SK-N-SH treated with all-trans-retinoic acid at 6 μM for 48 hours (cell line): ENCODE results near the gene AP3B1.

ENCODE experiments used
- ATAC-seq: fragments of 200-7000 bp; cut with Tn5 transposase; 3 replicates; pipeline ENCODE4 v1.9.1; 2020; ENCODE audit warnings: mild to moderate bottlenecking, moderate library complexity
- ARNTL ChIP-seq: fragments of 450-650 bp; formaldehyde crosslinking; IDR thresholded peaks from 2 replicates; pipeline ENCODE4 v1.5.0; 2020; ENCODE audit warnings: low read depth, mild to moderate bottlenecking, moderate library complexity, borderline replicate concordance
- BACH2 ChIP-seq: fragments of 250-450 bp; sonication (Bioruptor Pico); IDR thresholded peaks from 2 replicates; pipeline ENCODE4 v1.9.0; 2021; ENCODE audit warnings: mild to moderate bottlenecking, borderline replicate concordance
- CREB5 ChIP-seq: fragments of 250-450 bp; sonication (Bioruptor Pico); IDR thresholded peaks from 2 replicates; pipeline ENCODE4 v1.5.1; 2020; ENCODE audit warnings: low read depth, mild to moderate bottlenecking, moderate library complexity
- CSDC2 ChIP-seq: fragments of 250-450 bp; sonication (Bioruptor Pico); IDR thresholded peaks from 2 replicates; pipeline ENCODE4 v1.5.0; 2020; ENCODE audit warnings: mild to moderate bottlenecking, moderate library complexity
- CSRNP3 ChIP-seq: fragments of 250-450 bp; sonication (Bioruptor Pico); IDR thresholded peaks from 2 replicates; pipeline ENCODE4 v1.5.1; 2021; ENCODE audit warnings: mild to moderate bottlenecking, moderate library complexity
- ESRRG ChIP-seq: fragments of 250-450 bp; sonication (Bioruptor Pico); IDR thresholded peaks from 2 replicates; pipeline ENCODE4 v1.6.1; 2021; ENCODE audit warnings: mild to moderate bottlenecking
- GLIS3 ChIP-seq: fragments of 250-450 bp; sonication (Bioruptor Pico); IDR thresholded peaks from 2 replicates; pipeline ENCODE4 v1.5.0; 2020; ENCODE audit warnings: mild to moderate bottlenecking, moderate library complexity
- PPARA ChIP-seq: fragments of 250-450 bp; sonication (Bioruptor Pico); IDR thresholded peaks from 2 replicates; pipeline ENCODE4 v1.5.0; 2020; ENCODE audit warnings: mild to moderate bottlenecking, borderline replicate concordance
- RARB ChIP-seq: fragments of 250-450 bp; sonication (Bioruptor Pico); IDR thresholded peaks from 2 replicates; pipeline ENCODE4 v1.8.0; 2021; ENCODE audit warnings: mild to moderate bottlenecking, moderate library complexity
- SNAI2 ChIP-seq: fragments of 250-450 bp; sonication (Bioruptor Pico); IDR thresholded peaks from 2 replicates; pipeline ENCODE4 v1.5.0; 2020; ENCODE audit warnings: mild to moderate bottlenecking, moderate library complexity
- TCF4 ChIP-seq: fragments of 250-450 bp; sonication (Bioruptor Pico); IDR thresholded peaks from 2 replicates; pipeline ENCODE4 v1.8.0; 2021; ENCODE audit warnings: mild to moderate bottlenecking, moderate library complexity, borderline replicate concordance
- TOX ChIP-seq: fragments of 250-450 bp; sonication (Bioruptor Pico); IDR thresholded peaks from 2 replicates; pipeline ENCODE4 v1.8.0; 2021; ENCODE audit warnings: mild to moderate bottlenecking, moderate library complexity, borderline replicate concordance
- ZC3H10 ChIP-seq: fragments of 250-450 bp; sonication (Bioruptor Pico); IDR thresholded peaks from 2 replicates; pipeline ENCODE4 v1.5.1; 2021; ENCODE audit warnings: mild to moderate bottlenecking, moderate library complexity
- ZFP3 ChIP-seq: fragments of 250-450 bp; sonication (Bioruptor Pico); IDR thresholded peaks from 2 replicates; pipeline ENCODE4 v1.5.0; 2020; ENCODE audit warnings: mild to moderate bottlenecking, moderate library complexity
- ZFP30 ChIP-seq: fragments of 450-650 bp; formaldehyde crosslinking; IDR thresholded peaks from 2 replicates; pipeline ENCODE4 v1.5.0; 2022; ENCODE audit warnings: mild to moderate bottlenecking, moderate library complexity
- ZNF565 ChIP-seq: fragments of 450-650 bp; formaldehyde crosslinking; conservative IDR thresholded peaks from 2 replicates; pipeline ENCODE4 v1.5.0; 2020; ENCODE audit warnings: low read depth, mild to moderate bottlenecking, moderate library complexity
- ZNF70 ChIP-seq: fragments of 450-650 bp; formaldehyde crosslinking; IDR thresholded peaks from 2 replicates; pipeline ENCODE4 v1.5.0; 2020; ENCODE audit warnings: mild to moderate bottlenecking, moderate library complexity
- ZNF8 ChIP-seq: fragments of 450-650 bp; formaldehyde crosslinking; IDR thresholded peaks from 2 replicates; pipeline ENCODE4 v1.5.0; 2020; ENCODE audit warnings: mild to moderate bottlenecking, moderate library complexity
- TF ChIP-seq, protein P1 (sequence below): fragments of 250-450 bp; sonication (Bioruptor Pico); IDR thresholded peaks from 2 replicates; pipeline ENCODE4 v1.8.0; 2021; ENCODE audit warnings: low read depth, mild to moderate bottlenecking, moderate library complexity, borderline replicate concordance
- TF ChIP-seq, protein P2 (sequence below): fragments of 250-450 bp; sonication (Bioruptor Pico); IDR thresholded peaks from 2 replicates; pipeline ENCODE4 v1.8.0; 2020; ENCODE audit warnings: mild to moderate bottlenecking, moderate library complexity, borderline replicate concordance
- TF ChIP-seq, protein P3 (sequence below): fragments of 250-450 bp; sonication (Bioruptor Pico); IDR thresholded peaks from 2 replicates; pipeline ENCODE4 v1.5.0; 2020; ENCODE audit warnings: mild to moderate bottlenecking, moderate library complexity

The AP3B1 gene

GRCh38 chr5:77999399-77999798 is 295.1 kb downstream of the AP3B1 start:
- no peak for ATAC-seq
- no peak for TF ChIP-seq PPARA
- TF ChIP-seq CSDC2 (CRISPR knock-in tag): no peak
- no peak for TF ChIP-seq ZNF8
- TF ChIP-seq CSRNP3 (CRISPR knock-in tag): no peak
- no peak for TF ChIP-seq ZC3H10 (CRISPR knock-in tag)
- TF ChIP-seq ZFP30: no peak
- TF ChIP-seq ESRRG (CRISPR knock-in tag): no peak
- TF ChIP-seq, protein P1, sequence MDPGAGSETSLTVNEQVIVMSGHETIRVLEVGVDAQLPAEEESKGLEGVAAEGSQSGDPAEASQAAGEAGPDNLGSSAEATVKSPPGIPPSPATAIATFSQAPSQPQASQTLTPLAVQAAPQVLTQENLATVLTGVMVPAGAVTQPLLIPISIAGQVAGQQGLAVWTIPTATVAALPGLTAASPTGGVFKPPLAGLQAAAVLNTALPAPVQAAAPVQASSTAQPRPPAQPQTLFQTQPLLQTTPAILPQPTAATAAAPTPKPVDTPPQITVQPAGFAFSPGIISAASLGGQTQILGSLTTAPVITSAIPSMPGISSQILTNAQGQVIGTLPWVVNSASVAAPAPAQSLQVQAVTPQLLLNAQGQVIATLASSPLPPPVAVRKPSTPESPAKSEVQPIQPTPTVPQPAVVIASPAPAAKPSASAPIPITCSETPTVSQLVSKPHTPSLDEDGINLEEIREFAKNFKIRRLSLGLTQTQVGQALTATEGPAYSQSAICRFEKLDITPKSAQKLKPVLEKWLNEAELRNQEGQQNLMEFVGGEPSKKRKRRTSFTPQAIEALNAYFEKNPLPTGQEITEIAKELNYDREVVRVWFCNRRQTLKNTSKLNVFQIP (CRISPR knock-in tag): no peak
- TF ChIP-seq GLIS3: no peak
- TF ChIP-seq, protein P2, sequence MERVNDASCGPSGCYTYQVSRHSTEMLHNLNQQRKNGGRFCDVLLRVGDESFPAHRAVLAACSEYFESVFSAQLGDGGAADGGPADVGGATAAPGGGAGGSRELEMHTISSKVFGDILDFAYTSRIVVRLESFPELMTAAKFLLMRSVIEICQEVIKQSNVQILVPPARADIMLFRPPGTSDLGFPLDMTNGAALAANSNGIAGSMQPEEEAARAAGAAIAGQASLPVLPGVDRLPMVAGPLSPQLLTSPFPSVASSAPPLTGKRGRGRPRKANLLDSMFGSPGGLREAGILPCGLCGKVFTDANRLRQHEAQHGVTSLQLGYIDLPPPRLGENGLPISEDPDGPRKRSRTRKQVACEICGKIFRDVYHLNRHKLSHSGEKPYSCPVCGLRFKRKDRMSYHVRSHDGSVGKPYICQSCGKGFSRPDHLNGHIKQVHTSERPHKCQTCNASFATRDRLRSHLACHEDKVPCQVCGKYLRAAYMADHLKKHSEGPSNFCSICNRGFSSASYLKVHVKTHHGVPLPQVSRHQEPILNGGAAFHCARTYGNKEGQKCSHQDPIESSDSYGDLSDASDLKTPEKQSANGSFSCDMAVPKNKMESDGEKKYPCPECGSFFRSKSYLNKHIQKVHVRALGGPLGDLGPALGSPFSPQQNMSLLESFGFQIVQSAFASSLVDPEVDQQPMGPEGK (CRISPR knock-in tag): no peak
- TF ChIP-seq SNAI2 (CRISPR knock-in tag): no peak
- TF ChIP-seq, all 23 proteins: peak for 0

- TF ChIP-seq, protein P3, sequence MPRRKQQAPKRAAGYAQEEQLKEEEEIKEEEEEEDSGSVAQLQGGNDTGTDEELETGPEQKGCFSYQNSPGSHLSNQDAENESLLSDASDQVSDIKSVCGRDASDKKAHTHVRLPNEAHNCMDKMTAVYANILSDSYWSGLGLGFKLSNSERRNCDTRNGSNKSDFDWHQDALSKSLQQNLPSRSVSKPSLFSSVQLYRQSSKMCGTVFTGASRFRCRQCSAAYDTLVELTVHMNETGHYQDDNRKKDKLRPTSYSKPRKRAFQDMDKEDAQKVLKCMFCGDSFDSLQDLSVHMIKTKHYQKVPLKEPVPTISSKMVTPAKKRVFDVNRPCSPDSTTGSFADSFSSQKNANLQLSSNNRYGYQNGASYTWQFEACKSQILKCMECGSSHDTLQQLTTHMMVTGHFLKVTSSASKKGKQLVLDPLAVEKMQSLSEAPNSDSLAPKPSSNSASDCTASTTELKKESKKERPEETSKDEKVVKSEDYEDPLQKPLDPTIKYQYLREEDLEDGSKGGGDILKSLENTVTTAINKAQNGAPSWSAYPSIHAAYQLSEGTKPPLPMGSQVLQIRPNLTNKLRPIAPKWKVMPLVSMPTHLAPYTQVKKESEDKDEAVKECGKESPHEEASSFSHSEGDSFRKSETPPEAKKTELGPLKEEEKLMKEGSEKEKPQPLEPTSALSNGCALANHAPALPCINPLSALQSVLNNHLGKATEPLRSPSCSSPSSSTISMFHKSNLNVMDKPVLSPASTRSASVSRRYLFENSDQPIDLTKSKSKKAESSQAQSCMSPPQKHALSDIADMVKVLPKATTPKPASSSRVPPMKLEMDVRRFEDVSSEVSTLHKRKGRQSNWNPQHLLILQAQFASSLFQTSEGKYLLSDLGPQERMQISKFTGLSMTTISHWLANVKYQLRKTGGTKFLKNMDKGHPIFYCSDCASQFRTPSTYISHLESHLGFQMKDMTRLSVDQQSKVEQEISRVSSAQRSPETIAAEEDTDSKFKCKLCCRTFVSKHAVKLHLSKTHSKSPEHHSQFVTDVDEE (CRISPR knock-in tag): no peak
- no peak for TF ChIP-seq ZC3H10 (CRISPR knock-in tag)
- TF ChIP-seq, protein P1 (CRISPR knock-in tag): no peak
- TF ChIP-seq TOX: no peak
- TF ChIP-seq, protein P2 (CRISPR knock-in tag): no peak
- no peak for TF ChIP-seq ESRRG (CRISPR knock-in tag)
- TF ChIP-seq RARB (CRISPR knock-in tag): no peak
- TF ChIP-seq ZNF565 (CRISPR knock-in tag): no peak
- no peak for TF ChIP-seq PPARA
- no peak for TF ChIP-seq TCF4
- no peak for TF ChIP-seq ZFP30
- TF ChIP-seq CSRNP3 (CRISPR knock-in tag): no peak
- no peak for TF ChIP-seq CREB5
- no peak for TF ChIP-seq ZNF70
- no peak for TF ChIP-seq SNAI2 (CRISPR knock-in tag)
- TF ChIP-seq ARNTL (CRISPR knock-in tag): no peak
- TF ChIP-seq ZFP3 (CRISPR knock-in tag): no peak
- no peak for TF ChIP-seq BACH2 (CRISPR knock-in tag)
- ATAC-seq: no peak
Observed at GRCh38 chr5:77996943-77997342, 297.6 kb downstream of the AP3B1 start.
